Neural crest cell (in vitro differentiated cells): Measurements from ENCODE around the gene HIGD2B. TPM values are rescaled to one million over a fixed set of nuclear protein-coding genes. Genes with fewer than 3 reads are reported as not detected.
"Not testable (repeated sequence)": the region's sequence is repeated elsewhere in the genome, so short reads cannot be mapped to it uniquely, and the experiment has no call there.

Source experiments
- DNase-seq: peaks from one replicate; pipeline ENCODE4 v3.0.0; 2021; ENCODE audit warnings: low read depth, mixed read lengths, low spot score
- H3K27ac Mint-ChIP-seq: one replicate; pipeline ENCODE4 v1.8.0; 2021; ENCODE audit warnings: mild to moderate bottlenecking, mixed read lengths; ENCODE audit not compliant: unreplicated experiment
- H3K27me3 Mint-ChIP-seq: 2 replicates; pipeline ENCODE4 v1.8.0; 2021; ENCODE audit warnings: low read depth, mild to moderate bottlenecking, mixed read lengths
- H3K36me3 Mint-ChIP-seq: 2 replicates; pipeline ENCODE4 v1.8.0; 2021; ENCODE audit warnings: low read depth, mild to moderate bottlenecking, mixed read lengths
- H3K4me1 Mint-ChIP-seq: 2 replicates; pipeline ENCODE4 v1.8.0; 2021; ENCODE audit warnings: mixed read lengths
- H3K4me3 Mint-ChIP-seq: one replicate; pipeline ENCODE4 v1.8.0; 2021; ENCODE audit warnings: mild to moderate bottlenecking, mixed read lengths
- H3K9me3 Mint-ChIP-seq: 2 replicates; pipeline ENCODE4 v1.8.0; 2021; ENCODE audit warnings: mixed read lengths
- total RNA-seq: library from RNA; stranded (reverse); gene quantifications from 2 replicates; pipeline ENCODE4 v1.2.1, GENCODE V29; 2021
- TF ChIP-seq, protein P1 (sequence below): fragments of 200-600 bp; sonication (generic); conservative IDR thresholded peaks from 2 replicates; pipeline ENCODE4 v1.5.0; 2021; ENCODE audit warnings: antibody characterized with exemption, mild to moderate bottlenecking

Gene HIGD2B
- total RNA-seq, 1 donor from 2014 or later = not detected

DNA sequence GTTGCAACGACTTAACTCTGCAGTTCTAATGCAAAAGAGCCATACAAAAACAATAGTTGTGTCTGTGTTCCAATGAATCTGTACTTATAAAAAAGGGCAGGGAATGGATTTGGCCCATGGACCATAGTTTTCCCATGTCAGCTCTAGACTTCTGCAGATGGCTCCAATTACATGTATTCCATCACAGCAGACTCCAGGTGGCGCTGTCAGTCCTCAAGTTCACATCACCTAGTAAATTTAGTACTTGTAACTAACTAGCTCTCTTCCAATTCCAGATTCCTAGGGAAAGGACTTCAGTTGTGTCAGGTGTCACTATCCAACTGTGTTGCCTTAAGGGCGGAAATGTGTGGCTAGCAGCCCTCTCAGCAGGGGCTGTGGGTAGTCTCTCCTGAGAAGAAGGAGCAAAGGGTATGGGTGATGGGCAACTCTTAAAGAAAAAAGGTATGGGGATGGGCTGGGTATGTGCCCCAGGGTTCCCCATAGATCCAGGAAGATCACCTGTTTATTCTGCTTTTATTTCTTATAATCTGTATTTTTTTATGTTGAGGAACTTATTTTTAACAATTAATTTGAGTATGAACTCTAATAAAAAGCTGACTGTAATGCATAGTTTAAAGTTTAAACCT, 36.2 kb upstream of the HIGD2B start:
- H3K27ac Mint-ChIP-seq = no peak overlapping the region
- no peaks in the 10 kb centered on the region for H3K27me3 Mint-ChIP-seq
- H3K4me3 Mint-ChIP-seq = no peak overlapping the region
- H3K9me3 Mint-ChIP-seq = no peaks in the 10 kb centered on the region
- TF ChIP-seq, protein P1, sequence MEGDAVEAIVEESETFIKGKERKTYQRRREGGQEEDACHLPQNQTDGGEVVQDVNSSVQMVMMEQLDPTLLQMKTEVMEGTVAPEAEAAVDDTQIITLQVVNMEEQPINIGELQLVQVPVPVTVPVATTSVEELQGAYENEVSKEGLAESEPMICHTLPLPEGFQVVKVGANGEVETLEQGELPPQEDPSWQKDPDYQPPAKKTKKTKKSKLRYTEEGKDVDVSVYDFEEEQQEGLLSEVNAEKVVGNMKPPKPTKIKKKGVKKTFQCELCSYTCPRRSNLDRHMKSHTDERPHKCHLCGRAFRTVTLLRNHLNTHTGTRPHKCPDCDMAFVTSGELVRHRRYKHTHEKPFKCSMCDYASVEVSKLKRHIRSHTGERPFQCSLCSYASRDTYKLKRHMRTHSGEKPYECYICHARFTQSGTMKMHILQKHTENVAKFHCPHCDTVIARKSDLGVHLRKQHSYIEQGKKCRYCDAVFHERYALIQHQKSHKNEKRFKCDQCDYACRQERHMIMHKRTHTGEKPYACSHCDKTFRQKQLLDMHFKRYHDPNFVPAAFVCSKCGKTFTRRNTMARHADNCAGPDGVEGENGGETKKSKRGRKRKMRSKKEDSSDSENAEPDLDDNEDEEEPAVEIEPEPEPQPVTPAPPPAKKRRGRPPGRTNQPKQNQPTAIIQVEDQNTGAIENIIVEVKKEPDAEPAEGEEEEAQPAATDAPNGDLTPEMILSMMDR = peak; percentile 82
- peaks cover 5% of the 10 kb centered on the region for H3K4me1 Mint-ChIP-seq
- peak; percentile 64 for DNase-seq
- H3K36me3 Mint-ChIP-seq = no peaks in the 10 kb centered on the region

DNA sequence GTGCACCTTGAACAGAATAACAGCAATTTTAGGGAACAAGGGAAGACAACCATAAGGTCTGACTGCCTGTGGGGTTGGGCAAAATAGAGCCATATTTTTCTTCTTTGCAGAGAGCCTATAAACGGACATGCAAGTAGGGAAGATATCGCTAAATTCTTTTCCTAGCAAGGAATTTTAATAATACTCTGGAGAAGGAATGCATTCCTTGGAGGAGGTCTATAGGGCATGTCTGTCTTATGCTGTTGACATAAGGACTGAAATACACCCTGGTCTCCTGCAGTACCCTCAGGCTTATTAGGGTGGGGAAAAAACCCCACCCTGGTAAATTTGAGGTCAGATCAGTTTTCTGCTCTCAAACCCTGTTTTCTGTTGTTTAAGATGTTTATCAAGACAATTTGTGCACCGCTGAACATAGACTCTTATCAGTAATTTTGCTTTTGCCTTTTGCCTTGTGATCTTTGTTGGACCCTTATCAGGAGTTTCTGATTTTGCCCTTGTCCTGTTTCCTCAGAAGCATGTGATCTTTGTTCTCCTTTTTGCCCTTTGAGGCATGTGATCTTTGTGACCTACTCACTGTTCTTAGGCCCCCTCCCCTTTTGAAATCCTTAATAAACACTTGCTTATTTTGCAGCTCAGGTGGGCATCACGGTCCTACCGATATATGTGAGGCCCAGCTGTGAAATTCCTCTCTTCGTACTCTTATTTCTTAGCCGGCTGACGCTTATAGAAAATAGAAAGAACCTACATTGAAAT, 22.7 kb upstream of the HIGD2B start:
- not testable (repeated sequence) for H3K4me1 Mint-ChIP-seq, DNase-seq, H3K27me3 Mint-ChIP-seq, H3K4me3 Mint-ChIP-seq, H3K9me3 Mint-ChIP-seq, H3K27ac Mint-ChIP-seq, H3K36me3 Mint-ChIP-seq

DNA sequence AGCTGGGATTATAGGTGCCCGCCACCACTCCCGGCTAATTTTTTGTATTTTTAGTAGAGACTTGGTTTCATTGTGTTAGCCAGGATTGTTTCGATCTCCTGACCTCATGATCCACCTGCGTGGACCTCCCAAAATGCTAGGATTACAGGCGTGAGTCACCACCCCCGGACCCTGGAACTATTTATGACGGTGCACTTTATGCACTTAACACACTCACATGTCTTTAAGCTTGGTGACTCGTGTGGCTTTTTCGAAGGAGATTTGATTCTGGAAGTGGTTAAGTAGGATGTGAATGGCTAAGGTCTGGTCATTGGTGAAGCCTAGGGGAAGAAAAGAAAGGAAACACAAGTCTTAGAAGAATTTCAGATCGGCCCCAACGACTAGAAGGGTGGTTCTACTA, 20.3 kb upstream of the HIGD2B start:
- Mint-ChIP-seq H3K36me3 (no peaks in the 10 kb centered on the region), H3K27ac (no peak overlapping the region), H3K4me3 (no peak overlapping the region), H3K9me3 (no peaks in the 10 kb centered on the region), H3K4me1 (peaks cover 5% of the 10 kb centered on the region), H3K27me3 (no peaks in the 10 kb centered on the region)
- DNase-seq = no peak
- TF ChIP-seq, protein P1 = no peak

DNA sequence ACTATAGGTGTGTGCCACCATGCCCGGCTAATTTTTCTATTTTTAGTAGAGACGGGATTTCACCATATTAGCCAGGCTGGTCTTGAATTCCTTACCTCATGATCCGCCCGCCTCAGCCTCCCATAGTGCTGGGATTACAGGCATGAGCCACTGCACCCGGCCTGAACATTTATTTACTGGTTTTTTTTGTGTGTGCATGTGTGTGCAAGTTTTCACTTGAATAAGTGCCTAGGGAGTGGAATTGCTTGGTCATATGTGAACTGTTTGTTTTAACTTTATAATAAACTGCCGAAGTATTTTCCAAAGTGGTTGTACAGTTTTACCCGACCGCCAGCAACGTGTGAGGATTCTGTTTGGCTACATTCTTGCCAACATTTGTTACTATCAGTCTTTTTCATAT, 14.1 kb upstream of the HIGD2B start:
- H3K9me3 Mint-ChIP-seq = no peaks in the 10 kb centered on the region
- H3K4me1 Mint-ChIP-seq = no peaks in the 10 kb centered on the region
- no peaks in the 10 kb centered on the region for H3K36me3 Mint-ChIP-seq
- DNase-seq = no peak
- no peak overlapping the region for H3K4me3 Mint-ChIP-seq
- H3K27ac Mint-ChIP-seq = no peak overlapping the region
- TF ChIP-seq, protein P1 = no peak
- no peaks in the 10 kb centered on the region for H3K27me3 Mint-ChIP-seq

DNA sequence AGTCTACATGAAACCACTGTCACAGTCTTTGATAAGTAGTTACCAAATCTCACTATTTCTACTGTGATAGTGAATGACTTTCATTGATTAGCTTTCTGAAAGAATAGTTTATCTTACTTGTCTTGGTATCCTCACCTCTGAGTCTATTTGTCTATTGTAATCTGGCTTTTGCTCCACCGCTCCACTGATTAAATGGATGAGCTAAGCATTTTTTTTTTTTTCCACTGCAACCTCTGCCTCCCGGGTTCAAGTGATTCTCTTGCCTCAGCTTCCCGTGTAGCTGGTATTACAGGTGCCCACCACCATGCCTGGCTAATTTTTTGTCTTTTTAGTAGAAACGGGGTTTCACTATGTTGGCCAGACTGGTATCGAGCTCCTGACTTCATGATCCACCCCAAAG, 13.0 kb upstream of the HIGD2B start:
- Mint-ChIP-seq H3K36me3 (no peaks in the 10 kb centered on the region), H3K9me3 (no peaks in the 10 kb centered on the region), H3K4me1 (no peaks in the 10 kb centered on the region), H3K4me3 (no peak overlapping the region), H3K27me3 (no peaks in the 10 kb centered on the region), H3K27ac (no peak overlapping the region)
- TF ChIP-seq, protein P1 = no peak
- DNase-seq = no peak

DNA sequence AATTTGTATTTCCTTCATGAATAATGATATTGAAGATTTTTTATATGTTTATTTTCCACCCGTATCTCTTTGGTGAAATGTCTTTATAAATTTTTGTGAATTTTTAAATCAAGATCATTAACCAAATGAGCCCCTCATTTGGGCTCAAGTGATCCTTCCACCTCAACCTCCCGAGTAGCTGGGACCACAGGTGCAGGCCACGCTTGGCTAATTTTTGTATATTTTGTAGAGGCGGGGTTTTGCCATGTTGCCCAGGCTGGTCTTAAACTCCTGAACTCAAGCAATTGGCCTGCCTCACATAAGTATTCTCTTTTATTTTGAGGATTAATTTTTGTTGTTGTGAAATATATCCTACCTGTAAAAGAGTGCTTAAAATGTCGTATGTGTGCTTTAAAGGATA, 5.0 kb upstream of the HIGD2B start:
- no peaks in the 10 kb centered on the region for H3K36me3 Mint-ChIP-seq
- H3K4me1 Mint-ChIP-seq = peaks cover 10% of the 10 kb centered on the region
- H3K9me3 Mint-ChIP-seq = no peaks in the 10 kb centered on the region
- H3K27me3 Mint-ChIP-seq = no peaks in the 10 kb centered on the region
- no peak for DNase-seq
- H3K4me3 Mint-ChIP-seq = no peak overlapping the region
- no peak overlapping the region for H3K27ac Mint-ChIP-seq
- TF ChIP-seq, protein P1 = no peak
